ENCODE measurements around the gene TMEM43. TPM values are rescaled to one million over a fixed set of nuclear protein-coding genes. Genes with fewer than 3 reads are reported as not detected.

Gene TMEM43
- total and polyA plus RNA-seq, 2 of the 13 experiments (the other 11 are each of a cell fraction or from before 2014, with no cell fraction given): 48.9 to 50.5 TPM

DNA sequence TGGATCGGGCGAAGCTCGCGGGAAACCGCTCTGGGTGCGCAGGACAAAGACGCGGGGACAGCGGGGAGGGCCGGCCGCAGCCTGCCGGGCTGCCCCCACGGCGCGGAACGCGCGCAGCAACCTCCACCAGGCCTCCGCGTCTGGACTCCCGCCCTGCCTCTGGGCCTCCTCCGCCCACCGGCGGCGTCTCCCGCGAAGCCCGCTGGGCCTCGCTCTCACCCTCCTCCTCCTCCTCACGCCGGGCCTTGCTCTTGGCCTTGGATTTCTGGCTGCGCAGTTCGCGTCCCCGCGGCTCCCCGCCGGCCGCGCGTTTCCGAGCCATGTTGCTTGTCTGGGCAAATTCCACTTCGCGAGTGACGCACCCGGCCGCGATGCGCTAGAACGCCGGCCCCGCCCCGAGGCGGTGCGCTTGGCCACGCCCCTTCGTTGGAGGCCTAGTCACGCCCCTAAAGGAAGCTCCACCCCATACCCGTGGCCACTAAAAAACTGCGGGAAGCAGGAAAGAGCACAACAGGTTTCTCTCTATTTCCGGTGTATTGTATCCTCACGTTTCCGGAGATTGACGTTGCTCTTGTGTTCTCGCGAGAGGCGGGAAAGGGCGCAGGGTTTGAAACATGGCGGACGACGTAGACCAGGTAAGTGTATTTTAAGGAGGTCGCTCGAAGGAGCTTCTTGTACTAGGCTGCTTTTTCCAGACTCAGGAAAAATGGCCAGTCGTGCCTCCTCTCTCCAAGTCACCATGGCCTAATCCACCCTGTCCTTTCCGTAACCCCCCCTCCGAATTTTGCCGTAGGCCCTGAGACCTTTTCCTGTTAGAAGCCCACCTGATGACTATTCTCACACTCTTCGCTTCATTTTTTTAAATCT is 53.6 kb downstream of the TMEM43 start, which contains the start of the genes LSM3 and XPC (continued):
- TF ChIP-seq, protein P1, sequence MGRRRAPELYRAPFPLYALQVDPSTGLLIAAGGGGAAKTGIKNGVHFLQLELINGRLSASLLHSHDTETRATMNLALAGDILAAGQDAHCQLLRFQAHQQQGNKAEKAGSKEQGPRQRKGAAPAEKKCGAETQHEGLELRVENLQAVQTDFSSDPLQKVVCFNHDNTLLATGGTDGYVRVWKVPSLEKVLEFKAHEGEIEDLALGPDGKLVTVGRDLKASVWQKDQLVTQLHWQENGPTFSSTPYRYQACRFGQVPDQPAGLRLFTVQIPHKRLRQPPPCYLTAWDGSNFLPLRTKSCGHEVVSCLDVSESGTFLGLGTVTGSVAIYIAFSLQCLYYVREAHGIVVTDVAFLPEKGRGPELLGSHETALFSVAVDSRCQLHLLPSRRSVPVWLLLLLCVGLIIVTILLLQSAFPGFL (CRISPR knock-in tag; IDR thresholded peaks at IDR 0.05): no peak
- no peak for TF ChIP-seq NCOA2 (CRISPR knock-in tag; IDR thresholded peaks at IDR 0.05)
- 0 out of 2 replicates have a peak, but pooled peaks have one; percentile 20 for TF ChIP-seq ZNF678 (CRISPR knock-in tag; IDR thresholded peaks at IDR 0.05)
- TF ChIP-seq, protein P2, sequence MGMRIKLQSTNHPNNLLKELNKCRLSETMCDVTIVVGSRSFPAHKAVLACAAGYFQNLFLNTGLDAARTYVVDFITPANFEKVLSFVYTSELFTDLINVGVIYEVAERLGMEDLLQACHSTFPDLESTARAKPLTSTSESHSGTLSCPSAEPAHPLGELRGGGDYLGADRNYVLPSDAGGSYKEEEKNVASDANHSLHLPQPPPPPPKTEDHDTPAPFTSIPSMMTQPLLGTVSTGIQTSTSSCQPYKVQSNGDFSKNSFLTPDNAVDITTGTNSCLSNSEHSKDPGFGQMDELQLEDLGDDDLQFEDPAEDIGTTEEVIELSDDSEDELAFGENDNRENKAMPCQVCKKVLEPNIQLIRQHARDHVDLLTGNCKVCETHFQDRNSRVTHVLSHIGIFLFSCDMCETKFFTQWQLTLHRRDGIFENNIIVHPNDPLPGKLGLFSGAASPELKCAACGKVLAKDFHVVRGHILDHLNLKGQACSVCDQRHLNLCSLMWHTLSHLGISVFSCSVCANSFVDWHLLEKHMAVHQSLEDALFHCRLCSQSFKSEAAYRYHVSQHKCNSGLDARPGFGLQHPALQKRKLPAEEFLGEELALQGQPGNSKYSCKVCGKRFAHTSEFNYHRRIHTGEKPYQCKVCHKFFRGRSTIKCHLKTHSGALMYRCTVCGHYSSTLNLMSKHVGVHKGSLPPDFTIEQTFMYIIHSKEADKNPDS (CRISPR knock-in tag; IDR thresholded peaks at IDR 0.05): no peak
- TF ChIP-seq SALL1 (CRISPR knock-in tag; IDR thresholded peaks at IDR 0.05): peak; percentile 86
- TF ChIP-seq, protein P3, sequence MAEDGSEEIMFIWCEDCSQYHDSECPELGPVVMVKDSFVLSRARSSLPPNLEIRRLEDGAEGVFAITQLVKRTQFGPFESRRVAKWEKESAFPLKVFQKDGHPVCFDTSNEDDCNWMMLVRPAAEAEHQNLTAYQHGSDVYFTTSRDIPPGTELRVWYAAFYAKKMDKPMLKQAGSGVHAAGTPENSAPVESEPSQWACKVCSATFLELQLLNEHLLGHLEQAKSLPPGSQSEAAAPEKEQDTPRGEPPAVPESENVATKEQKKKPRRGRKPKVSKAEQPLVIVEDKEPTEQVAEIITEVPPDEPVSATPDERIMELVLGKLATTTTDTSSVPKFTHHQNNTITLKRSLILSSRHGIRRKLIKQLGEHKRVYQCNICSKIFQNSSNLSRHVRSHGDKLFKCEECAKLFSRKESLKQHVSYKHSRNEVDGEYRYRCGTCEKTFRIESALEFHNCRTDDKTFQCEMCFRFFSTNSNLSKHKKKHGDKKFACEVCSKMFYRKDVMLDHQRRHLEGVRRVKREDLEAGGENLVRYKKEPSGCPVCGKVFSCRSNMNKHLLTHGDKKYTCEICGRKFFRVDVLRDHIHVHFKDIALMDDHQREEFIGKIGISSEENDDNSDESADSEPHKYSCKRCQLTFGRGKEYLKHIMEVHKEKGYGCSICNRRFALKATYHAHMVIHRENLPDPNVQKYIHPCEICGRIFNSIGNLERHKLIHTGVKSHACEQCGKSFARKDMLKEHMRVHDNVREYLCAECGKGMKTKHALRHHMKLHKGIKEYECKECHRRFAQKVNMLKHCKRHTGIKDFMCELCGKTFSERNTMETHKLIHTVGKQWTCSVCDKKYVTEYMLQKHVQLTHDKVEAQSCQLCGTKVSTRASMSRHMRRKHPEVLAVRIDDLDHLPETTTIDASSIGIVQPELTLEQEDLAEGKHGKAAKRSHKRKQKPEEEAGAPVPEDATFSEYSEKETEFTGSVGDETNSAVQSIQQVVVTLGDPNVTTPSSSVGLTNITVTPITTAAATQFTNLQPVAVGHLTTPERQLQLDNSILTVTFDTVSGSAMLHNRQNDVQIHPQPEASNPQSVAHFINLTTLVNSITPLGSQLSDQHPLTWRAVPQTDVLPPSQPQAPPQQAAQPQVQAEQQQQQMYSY (CRISPR knock-in tag; IDR thresholded peaks at IDR 0.05): 0 out of 2 replicates have a peak, but pooled peaks have one; percentile 25
- no peak for TF ChIP-seq MZF1 (CRISPR knock-in tag; IDR thresholded peaks at IDR 0.05; ENCODE audit: borderline replicate concordance)
- peak; percentile 73; the same call in 1 of the 2 replicates for TF ChIP-seq SP1 (IDR thresholded peaks at IDR 0.05)
- TF ChIP-seq SP1 (CRISPR knock-in tag; IDR thresholded peaks at IDR 0.05): peak; percentile 87
- TF ChIP-seq ZSCAN29 (CRISPR knock-in tag; conservative IDR thresholded peaks at IDR 0.05): peak; percentile 80
- TF ChIP-seq SP4 (CRISPR knock-in tag; IDR thresholded peaks at IDR 0.05): peak; percentile 96
- peak; percentile 91 for TF ChIP-seq IRF9 (CRISPR knock-in tag; IDR thresholded peaks at IDR 0.05; ENCODE audit: borderline replicate concordance)
- TF ChIP-seq CBX5 (CRISPR knock-in tag; IDR thresholded peaks at IDR 0.05; ENCODE audit: borderline replicate concordance): peak; percentile 37; the same call in 1 of the 2 replicates
- no peak for TF ChIP-seq ZNF383 (CRISPR knock-in tag; IDR thresholded peaks at IDR 0.05; ENCODE audit: borderline replicate concordance)
- TF ChIP-seq, protein P4, sequence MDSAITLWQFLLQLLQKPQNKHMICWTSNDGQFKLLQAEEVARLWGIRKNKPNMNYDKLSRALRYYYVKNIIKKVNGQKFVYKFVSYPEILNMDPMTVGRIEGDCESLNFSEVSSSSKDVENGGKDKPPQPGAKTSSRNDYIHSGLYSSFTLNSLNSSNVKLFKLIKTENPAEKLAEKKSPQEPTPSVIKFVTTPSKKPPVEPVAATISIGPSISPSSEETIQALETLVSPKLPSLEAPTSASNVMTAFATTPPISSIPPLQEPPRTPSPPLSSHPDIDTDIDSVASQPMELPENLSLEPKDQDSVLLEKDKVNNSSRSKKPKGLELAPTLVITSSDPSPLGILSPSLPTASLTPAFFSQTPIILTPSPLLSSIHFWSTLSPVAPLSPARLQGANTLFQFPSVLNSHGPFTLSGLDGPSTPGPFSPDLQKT (CRISPR knock-in tag; IDR thresholded peaks at IDR 0.05; ENCODE audit: borderline replicate concordance): no peak
- TF ChIP-seq ZNF572 (CRISPR knock-in tag; IDR thresholded peaks at IDR 0.05): no peak
- TF ChIP-seq ZNF615 (CRISPR knock-in tag; IDR thresholded peaks at IDR 0.05; ENCODE audit: borderline replicate concordance): no peak
- peak; percentile 10; the same call in 1 of the 2 replicates for TF ChIP-seq CEBPG (CRISPR knock-in tag; IDR thresholded peaks at IDR 0.05)
